Activated CD8-positive, alpha-beta T cell treated with anti-CD3 and anti-CD28 coated beads for 36 hours (primary cell): ENCODE data around the gene LTBP3. TPM values are rescaled to one million over a fixed set of nuclear protein-coding genes. Genes with fewer than 3 reads are reported as not detected.
A peak's percentile ranks its signal among the peaks of the same experiment; 100 is the strongest.
"Not testable (repeated sequence)": the region's sequence is repeated elsewhere in the genome, so short reads cannot be mapped to it uniquely, and the experiment has no call there.

Experiments
- ATAC-seq: fragments of 200-7000 bp; cut with Tn5 transposase; one replicate; pipeline ENCODE4 v1.10.0; 2021; ENCODE audit warnings: mild to moderate bottlenecking, moderate library complexity
- CTCF ChIA-PET: fragments of 350-600 bp; sonication (Branson Sonifier 250); formaldehyde crosslinking; loops from one replicate; lab custom pipeline; 2021; ENCODE audit warnings: antibody characterized with exemption; lab: Charles Lee
- POLR2A ChIA-PET: fragments of 350-600 bp; sonication (Branson Sonifier 250); formaldehyde crosslinking; loops from one replicate; lab custom pipeline; 2021; ENCODE audit warnings: antibody characterized with exemption; lab: Charles Lee
- DNase-seq: peaks from one replicate; pipeline ENCODE4 v3.0.0-alpha.2; 2020
- H3K27ac Mint-ChIP-seq: one replicate; pipeline ENCODE4 v1.8.0; 2021; ENCODE audit warnings: mild to moderate bottlenecking, mixed read lengths
- H3K27me3 Mint-ChIP-seq: one replicate; pipeline ENCODE4 v1.8.0; 2021; ENCODE audit warnings: mixed read lengths
- H3K36me3 Mint-ChIP-seq: one replicate; pipeline ENCODE4 v1.8.0; 2021; ENCODE audit warnings: low read depth, mixed read lengths
- H3K4me1 Mint-ChIP-seq: one replicate; pipeline ENCODE4 v1.8.0; 2021; ENCODE audit warnings: low read depth, mixed read lengths
- H3K4me3 Mint-ChIP-seq: one replicate; pipeline ENCODE4 v1.8.0; 2021; ENCODE audit warnings: mild to moderate bottlenecking, moderate library complexity, mixed read lengths
- H3K9me3 Mint-ChIP-seq: one replicate; pipeline ENCODE4 v1.8.0; 2021; ENCODE audit warnings: mixed read lengths
- CTCF ChIP-seq: fragments of 200-600 bp; IDR thresholded peaks from one replicate; pipeline ENCODE4 v1.8.0; 2022; ENCODE audit warnings: antibody characterized with exemption, mild to moderate bottlenecking
- intact Hi-C: fragments of 100-400 bp; cut with micrococcal nuclease; formaldehyde crosslinking; loops from one replicate; pipeline ENCODE4 v1.10.0; 2022
- total RNA-seq, 2 experiments: library from RNA; stranded (reverse); gene quantifications; one replicate each; pipeline ENCODE4 v1.2.3, GENCODE V29; 2021

LTBP3 gene
- total RNA-seq, 2 experiments from 2014 or later: 55.4 to 56.0 TPM

- ChIA-PET CTCF (interaction anchor here (1.0 to 2.5 kb wide), 9 partner anchors 12 to 118 kb away, joined by 3 to 16 read pairs (median 7); partner anchors contain the start of gene FAM89B), POLR2A (interaction anchor here (0.9 to 4.0 kb wide), 14 partner anchors 10 to 154 kb away, joined by 3 to 42 read pairs (median 4); partner anchors contain the start of genes MALAT1, MAP3K11, NEAT1 and PCNX3)
- intact Hi-C loops: no loop called here
- H3K27ac Mint-ChIP-seq: peak overlapping the region; percentile 76
- no peaks in the 10 kb centered on the region for H3K9me3 Mint-ChIP-seq
- H3K4me3 Mint-ChIP-seq: peak overlapping the region; percentile 93
- peaks cover 65% of the 10 kb centered on the region for H3K4me1 Mint-ChIP-seq
- peaks cover 29% of the 10 kb centered on the region for H3K36me3 Mint-ChIP-seq
- DNase-seq (no peak), ATAC-seq (peak; percentile 2)
- H3K27me3 Mint-ChIP-seq: no peaks in the 10 kb centered on the region
- no peak for TF ChIP-seq CTCF
Observed at GRCh38 chr11:65525546-65526480, 32.3 kb downstream of the LTBP3 start.

GRCh38 chr11:65524741-65525545 is 33.2 kb downstream of the LTBP3 start, which contains the start of gene SCYL1:
Gene SCYL1, plus strand, starts transcription at chr11:65525083. Its CDS starts 71 bp downstream, at chr11:65525154.
- Mint-ChIP-seq H3K27me3 (no peaks in the 10 kb centered on the region), H3K36me3 (peaks cover 24% of the 10 kb centered on the region), H3K4me3 (peak within 1 kb of the TSS; percentile 93), H3K9me3 (no peaks in the 10 kb centered on the region), H3K27ac (peak within 1 kb of the TSS; percentile 94), H3K4me1 (peaks cover 61% of the 10 kb centered on the region)
- intact Hi-C loops: no loop called here
- CTCF ChIA-PET: interaction anchor here (0.6 to 2.5 kb wide), 7 partner anchors 13 to 210 kb away, joined by 3 to 16 read pairs (median 7); partner anchors contain the start of genes CDC42EP2 and FAM89B
- ATAC-seq: peak; percentile 93
- DNase-seq: peak; percentile 79
- POLR2A ChIA-PET: interaction anchor here (0.7 to 4.0 kb wide), 16 partner anchors 12 to 153 kb away, joined by 3 to 42 read pairs (median 4); partner anchors contain the start of genes MALAT1, MAP3K11, NEAT1 and PCNX3
- no peak for TF ChIP-seq CTCF

GRCh38 chr11:65524014-65524740 is 34.0 kb downstream of the LTBP3 start:
- TF ChIP-seq CTCF: no peak
- no peaks in the 10 kb centered on the region for H3K27me3 Mint-ChIP-seq
- POLR2A ChIA-PET: interaction anchor here (0.6 to 4.0 kb wide), 14 partner anchors 13 to 170 kb away, joined by 3 to 42 read pairs (median 4); partner anchors contain the start of genes MALAT1, MAP3K11, NEAT1 and PCNX3
- ATAC-seq (peak; percentile 17), DNase-seq (no peak)
- H3K27ac Mint-ChIP-seq: peak overlapping the region; percentile 94
- peaks cover 23% of the 10 kb centered on the region for H3K36me3 Mint-ChIP-seq
- H3K4me3 Mint-ChIP-seq: peak overlapping the region; percentile 74
- intact Hi-C loops: no loop called here
- H3K4me1 Mint-ChIP-seq: peaks cover 54% of the 10 kb centered on the region
- H3K9me3 Mint-ChIP-seq: no peaks in the 10 kb centered on the region
- CTCF ChIA-PET: interaction anchor here (0.6 to 2.5 kb wide), 7 partner anchors 14 to 209 kb away, joined by 3 to 16 read pairs (median 7); partner anchors contain the start of genes CDC42EP2 and FAM89B

- ChIA-PET POLR2A (interaction anchor here (0.6 to 4.0 kb wide), 4 partner anchors 24 to 170 kb away, joined by 3 to 42 read pairs (median 15); partner anchors contain the start of genes MALAT1 and NEAT1), CTCF (interaction anchor here (2.5 kb wide), 2 partner anchors 17 to 48 kb away, joined by 10 to 16 read pairs; partner anchors contain the start of gene FAM89B)
- H3K27me3 Mint-ChIP-seq, DNase-seq, H3K9me3 Mint-ChIP-seq, intact Hi-C loops: not testable (repeated sequence)
- Mint-ChIP-seq H3K4me3 (peak overlapping the region; percentile 74), H3K27ac (peak overlapping the region; percentile 94), H3K36me3 (peaks cover 20% of the 10 kb centered on the region), H3K4me1 (peaks cover 50% of the 10 kb centered on the region)
- peak; percentile 5 for ATAC-seq
Observed at GRCh38 chr11:65523631-65523968, 34.6 kb downstream of the LTBP3 start.

- POLR2A ChIA-PET: interaction anchor here (0.9 to 4.0 kb wide), 4 partner anchors 21 to 100 kb away, joined by 3 to 42 read pairs (median 15); partner anchors contain the start of genes MALAT1 and NEAT1
- H3K27me3 Mint-ChIP-seq, H3K9me3 Mint-ChIP-seq, intact Hi-C loops: not testable (repeated sequence)
- Mint-ChIP-seq H3K4me1 (peaks cover 49% of the 10 kb centered on the region), H3K36me3 (peaks cover 17% of the 10 kb centered on the region), H3K27ac (peak overlapping the region; percentile 94), H3K4me3 (peak overlapping the region; percentile 74)
- ATAC-seq (peak; percentile 5), DNase-seq (peak; percentile 60)
- CTCF ChIA-PET: interaction anchor here (1.4 to 2.5 kb wide), 2 partner anchors 12 to 18 kb away, joined by 3 to 16 read pairs; no protein-coding TSS in a partner anchor
Observed at GRCh38 chr11:65522718-65523630, 35.2 kb downstream of the LTBP3 start.

GRCh38 chr11:65521777-65522521 is 36.2 kb downstream of the LTBP3 start:
- Mint-ChIP-seq H3K36me3 (peaks cover 12% of the 10 kb centered on the region), H3K4me3 (peak overlapping the region; percentile 74), H3K4me1 (peaks cover 45% of the 10 kb centered on the region), H3K27ac (peak overlapping the region; percentile 57)
- H3K27me3 Mint-ChIP-seq, ATAC-seq, H3K9me3 Mint-ChIP-seq, intact Hi-C loops: not testable (repeated sequence)
- DNase-seq: peak; percentile 59
- CTCF ChIA-PET: interaction anchor here (1.4 to 2.1 kb wide), 2 partner anchors 11 to 19 kb away, joined by 3 to 6 read pairs; no protein-coding TSS in a partner anchor
- POLR2A ChIA-PET: interaction anchor here (0.9 to 1.8 kb wide), 4 partner anchors 15 to 23 kb away, joined by 3 to 5 read pairs (median 4); partner anchors contain the start of gene MALAT1
